Epidermal melanocyte (primary cell): ENCODE data around the gene ZMIZ1.
"Not testable (repeated sequence)": the region's sequence is repeated elsewhere in the genome, so short reads cannot be mapped to it uniquely, and the experiment has no call there.

Experiments
- DNase-seq: peaks from one replicate; pipeline ENCODE4 v3.0.0; 2011; ENCODE audit warnings: low spot score; ENCODE audit not compliant: insufficient read length

Gene ZMIZ1

GRCh38 chr10:79335094-79335469 is 266.3 kb downstream of the ZMIZ1 start:
- no peak for DNase-seq

- DNase-seq = no peak
Observed at GRCh38 chr10:79335470-79336235, 266.9 kb downstream of the ZMIZ1 start.

- no peak for DNase-seq
Observed at GRCh38 chr10:79336276-79336675, 267.5 kb downstream of the ZMIZ1 start.

DNA sequence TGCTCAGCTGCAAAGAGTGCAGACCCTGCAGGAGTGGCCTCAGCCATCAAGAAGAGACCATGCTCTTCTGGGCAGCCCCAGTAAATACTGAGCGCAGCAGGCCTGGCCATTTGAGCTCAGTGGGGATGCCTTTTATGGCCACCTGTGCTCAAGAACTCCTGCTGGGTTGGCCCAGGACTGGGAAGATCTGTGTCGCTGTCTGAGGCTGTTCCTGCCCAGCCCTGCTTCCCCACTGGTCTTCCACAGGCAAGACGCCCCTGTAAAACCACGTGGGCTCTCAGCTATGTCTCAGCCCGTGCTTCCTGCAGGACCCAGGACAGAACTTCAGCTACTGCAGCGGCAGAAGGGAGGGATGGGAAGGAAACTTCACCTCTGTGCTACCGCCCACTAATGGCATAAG is 268.0 kb downstream of the ZMIZ1 start:
- no peak for DNase-seq

DNA sequence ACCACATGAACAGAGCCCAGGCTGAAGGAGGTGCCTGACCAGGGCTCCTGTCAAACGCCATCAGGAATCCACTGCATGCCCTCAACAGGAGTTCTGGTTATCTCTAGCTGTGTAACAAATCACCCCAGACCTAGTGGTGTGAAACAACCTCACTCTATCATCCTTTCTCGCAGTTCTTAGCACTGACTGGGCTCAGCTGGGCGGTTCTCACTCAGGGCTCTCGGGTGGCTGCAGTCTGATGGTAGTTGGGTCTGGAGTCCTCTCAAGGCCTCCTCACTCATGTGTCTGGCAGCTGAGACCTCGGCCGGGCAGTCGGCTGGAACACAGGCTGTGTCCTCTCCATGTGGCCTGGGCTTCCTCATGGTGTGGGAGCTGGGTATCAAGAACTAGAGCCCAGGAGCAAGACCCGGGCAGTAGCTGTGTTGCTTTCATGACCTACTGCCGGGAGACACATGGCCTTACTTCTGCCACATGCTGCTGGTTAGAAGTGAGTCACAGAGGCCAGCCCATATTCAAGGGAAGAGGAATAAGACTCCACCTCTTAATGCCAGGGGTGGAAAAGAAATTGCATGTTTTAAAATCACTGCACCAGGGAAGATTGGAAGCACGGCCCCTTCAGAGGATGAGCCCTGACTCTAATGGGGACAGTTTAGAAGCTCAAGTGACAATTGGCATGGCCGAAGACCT is 269.2 kb downstream of the ZMIZ1 start:
- not testable (repeated sequence) for DNase-seq

GRCh38 chr10:79339266-79339665 is 270.5 kb downstream of the ZMIZ1 start:
- DNase-seq = no peak

DNA sequence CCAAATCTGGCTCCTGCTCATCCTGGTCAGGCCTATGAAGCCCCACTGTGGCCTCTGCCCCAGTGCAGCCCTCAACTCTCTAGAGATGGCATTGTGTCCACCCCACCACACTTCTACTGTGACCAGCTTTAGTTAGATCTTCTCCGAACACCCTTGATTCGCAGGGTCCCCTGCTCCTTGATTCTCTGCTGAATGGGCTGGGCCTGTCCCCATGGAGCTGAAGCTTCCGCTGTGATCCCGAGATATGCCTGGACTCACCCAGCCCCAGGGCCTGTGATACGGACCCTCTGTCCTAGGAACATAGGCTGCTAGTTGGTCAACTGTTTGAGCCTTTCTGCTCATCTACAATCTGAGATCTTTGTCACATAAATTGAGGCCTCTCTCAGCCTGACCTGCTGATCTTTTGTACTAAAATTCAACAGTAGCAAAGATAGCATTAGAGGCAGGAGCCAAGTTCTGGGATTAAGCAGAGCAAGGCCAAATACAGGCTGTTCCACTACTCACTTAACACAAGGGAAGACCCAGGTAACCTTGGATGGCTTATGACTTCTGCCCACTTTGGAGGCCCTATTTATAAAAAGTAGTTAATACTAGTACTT is 272.0 kb downstream of the ZMIZ1 start:
- DNase-seq = no peak

GRCh38 chr10:79342295-79342761 is 273.6 kb downstream of the ZMIZ1 start:
- DNase-seq = no peak

- DNase-seq = no peak
Observed at GRCh38 chr10:79342811-79343561, 274.2 kb downstream of the ZMIZ1 start.

DNA sequence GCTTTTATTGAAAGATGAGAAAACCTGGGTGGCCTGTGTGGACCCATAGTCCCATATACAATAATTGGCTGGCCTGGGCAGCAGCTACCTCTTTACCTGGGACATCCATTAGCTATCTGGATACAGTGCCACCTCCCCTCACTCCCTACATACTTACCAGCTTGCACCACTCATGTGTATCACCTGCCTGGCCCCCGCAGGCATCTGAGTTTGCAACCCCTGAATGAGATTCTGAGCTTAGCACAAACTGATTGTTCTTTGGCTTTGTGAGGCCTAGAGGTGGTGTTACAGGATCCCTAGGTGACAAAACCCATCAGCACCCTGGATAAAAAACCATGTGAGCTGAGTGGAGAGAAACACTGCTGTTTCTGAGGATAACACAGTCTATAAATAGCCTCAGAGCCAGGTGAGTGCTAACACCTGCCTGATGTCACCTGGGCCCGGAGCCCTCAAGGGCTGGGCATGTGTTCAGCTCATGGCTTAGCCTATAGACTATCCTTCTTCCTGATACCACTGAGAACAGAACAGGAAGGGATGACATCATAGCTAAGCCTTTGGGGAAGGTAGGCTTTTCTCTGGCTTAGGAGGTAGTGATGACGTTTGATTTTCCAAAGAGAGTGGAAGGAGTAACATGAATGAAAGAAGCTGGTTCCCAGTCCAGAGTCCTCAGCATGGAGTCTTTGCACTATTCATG is 275.9 kb downstream of the ZMIZ1 start:
- DNase-seq = no peak

- DNase-seq = no peak
Observed at GRCh38 chr10:79345241-79346011, 276.7 kb downstream of the ZMIZ1 start.

- no peak for DNase-seq
Observed at GRCh38 chr10:79346012-79346340, 277.2 kb downstream of the ZMIZ1 start.

DNA sequence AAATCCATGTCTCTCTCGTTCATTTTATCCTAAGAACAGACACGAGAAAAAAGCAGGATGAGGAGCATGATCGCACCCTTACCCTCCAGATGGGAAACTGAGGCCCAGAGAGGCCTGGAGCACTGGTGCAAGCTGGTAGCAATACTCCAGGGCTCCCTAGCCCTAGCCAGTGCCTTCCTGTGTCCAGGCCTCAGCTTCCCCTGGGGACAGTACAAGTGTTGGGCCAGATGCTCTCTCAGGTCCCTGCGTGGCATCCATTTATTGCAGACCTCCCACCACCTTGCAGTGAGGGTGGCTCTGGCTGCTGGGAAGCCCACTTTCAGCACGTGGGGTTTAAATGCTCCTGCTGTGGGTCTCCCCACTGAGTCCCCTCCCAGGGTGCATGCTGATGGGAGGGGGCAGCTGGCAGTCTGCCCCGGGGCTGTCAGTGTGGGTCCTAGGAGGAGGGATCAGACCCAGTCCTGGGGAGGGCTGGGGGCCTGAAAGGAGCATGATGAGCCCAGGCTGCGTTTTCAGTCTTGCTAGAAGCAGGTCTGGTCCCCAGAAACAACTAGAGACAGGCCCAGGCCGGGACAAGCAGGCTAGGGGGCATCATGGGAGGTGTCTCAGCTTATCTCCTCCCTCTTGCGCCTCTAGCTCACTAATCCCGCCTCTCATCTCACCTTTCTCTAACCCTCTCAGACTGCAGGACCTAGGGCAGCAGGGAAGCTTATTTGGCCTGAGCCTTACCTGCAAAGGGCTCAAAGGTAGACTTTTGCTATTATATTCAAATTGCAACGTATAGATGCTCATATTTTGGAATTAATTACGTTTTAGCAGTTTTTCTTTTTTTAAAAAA is 277.8 kb downstream of the ZMIZ1 start:
- DNase-seq = no peak

DNA sequence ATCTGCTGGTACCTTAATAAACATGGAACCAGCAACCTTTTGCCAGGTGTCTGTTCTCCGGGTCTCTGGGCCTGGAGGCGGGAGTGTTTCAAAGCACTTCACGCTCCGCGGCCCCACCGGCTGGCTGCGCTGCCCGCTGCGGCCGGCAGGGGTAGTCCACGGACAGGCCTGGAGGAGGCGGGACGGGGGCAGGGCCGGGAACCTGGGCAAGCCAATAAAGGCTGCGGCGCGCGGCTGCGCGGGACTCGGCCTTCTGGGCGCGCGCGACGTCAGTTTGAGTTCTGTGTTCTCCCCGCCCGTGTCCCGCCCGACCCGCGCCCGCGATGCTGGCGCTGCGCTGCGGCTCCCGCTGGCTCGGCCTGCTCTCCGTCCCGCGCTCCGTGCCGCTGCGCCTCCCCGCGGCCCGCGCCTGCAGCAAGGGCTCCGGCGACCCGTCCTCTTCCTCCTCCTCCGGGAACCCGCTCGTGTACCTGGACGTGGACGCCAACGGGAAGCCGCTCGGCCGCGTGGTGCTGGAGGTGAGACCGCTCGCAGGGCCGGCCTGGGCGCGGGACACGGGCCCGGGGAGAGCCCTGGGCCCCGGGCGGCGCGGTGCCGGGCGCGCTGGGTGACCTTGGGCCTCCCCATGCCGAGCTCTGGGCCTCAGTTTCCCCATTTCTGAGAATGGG is 278.6 kb downstream of the ZMIZ1 start, which contains the start of gene PPIF:
TSS of gene PPIF (plus strand) at position 244 of the 668 bp plus-strand sequence. CDS start at position 324, 80 bp downstream.
- peak; percentile 76 for DNase-seq

DNA sequence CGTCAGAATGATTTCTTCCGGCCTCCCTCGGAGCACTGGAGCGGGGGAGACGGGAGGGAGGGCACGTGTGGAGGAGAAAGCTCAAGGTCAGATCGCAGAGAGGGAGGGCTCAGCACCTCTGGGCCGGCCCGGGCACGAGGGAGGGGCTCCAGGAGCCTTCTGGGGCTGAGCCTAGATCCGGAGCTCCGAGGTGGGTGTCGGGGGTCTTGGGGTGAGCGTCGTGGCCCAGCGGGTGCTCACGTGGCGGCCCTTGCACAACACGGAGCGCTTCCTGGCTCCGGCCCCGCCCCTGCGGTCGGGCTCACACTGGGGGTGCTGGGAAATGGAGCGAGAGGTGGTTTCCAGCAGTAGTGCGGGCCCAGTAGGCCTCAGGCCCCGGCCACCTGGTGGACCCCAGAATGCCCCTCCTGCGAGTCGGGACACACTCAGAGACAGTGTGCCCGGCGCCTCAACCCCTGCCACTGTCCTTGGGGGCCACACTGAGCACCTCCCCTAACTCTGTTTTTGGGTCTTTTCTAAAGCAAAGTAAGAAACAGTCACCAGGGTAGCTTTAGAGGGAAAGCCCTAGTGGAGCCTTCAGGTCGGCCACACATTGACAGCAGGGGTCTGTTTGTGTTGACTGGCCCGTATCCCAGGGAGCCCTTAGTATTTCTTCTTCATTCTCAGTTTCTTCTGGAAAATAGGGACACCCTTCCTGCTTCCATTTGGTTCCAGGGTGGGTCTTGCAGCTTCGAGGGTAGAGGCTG is 279.3 kb downstream of the ZMIZ1 start:
- DNase-seq = no peak

- DNase-seq = no peak
Observed at GRCh38 chr10:79348640-79348988, 279.8 kb downstream of the ZMIZ1 start.

- no peak for DNase-seq
Observed at GRCh38 chr10:79349072-79349491, 280.3 kb downstream of the ZMIZ1 start.

- DNase-seq = no peak
Observed at GRCh38 chr10:79349766-79350406, 281.1 kb downstream of the ZMIZ1 start.
